Stimulated activated CD8-positive, alpha-beta memory T cell treated with anti-CD3 and anti-CD28 coated beads, Interleukin-7, amount 100 ng/mL, for 4 hours (primary cell): Measurements from ENCODE around the gene DMC1.

Experiments used
- DNase-seq, 2 donors: peaks; one replicate each; pipeline ENCODE4 v3.0.0-alpha.2; 2020; ENCODE audit warnings: low read depth in 2 of 2

Gene DMC1

DNA sequence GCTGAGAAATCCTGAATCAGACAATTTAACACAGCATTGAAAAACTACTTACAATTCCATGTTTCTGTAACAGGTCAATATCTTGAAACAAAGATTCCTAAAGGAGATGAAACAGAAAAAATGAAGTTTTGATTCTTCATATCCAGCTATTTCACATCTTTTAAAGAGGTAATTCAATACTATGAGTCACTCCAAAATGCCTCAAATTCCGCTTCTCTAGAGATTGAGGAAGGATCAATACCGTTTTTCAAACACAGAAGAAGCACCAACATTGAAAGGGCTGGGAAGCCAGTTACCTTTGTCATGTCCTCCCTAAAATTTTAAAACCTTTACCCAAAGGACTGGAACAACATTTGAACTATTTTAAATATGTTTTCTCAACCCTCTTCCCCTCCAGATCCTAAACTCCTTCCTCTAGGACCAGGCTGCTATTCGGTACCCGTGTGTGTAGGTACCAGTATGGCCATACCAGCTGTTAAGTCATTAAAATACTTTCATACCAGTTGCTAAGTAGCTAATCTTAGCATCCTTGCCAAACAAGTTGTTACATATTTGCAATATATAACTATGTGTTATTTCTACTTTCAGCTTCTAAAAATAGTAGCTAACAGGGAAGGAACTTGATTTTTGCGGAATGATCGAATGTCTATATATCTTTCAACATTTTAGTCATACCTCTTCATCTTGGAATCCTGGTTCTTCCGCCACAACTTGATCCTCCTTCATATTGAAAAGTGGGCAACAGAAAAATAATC lies 2.3 kb downstream of the DMC1 start:
- no peak for DNase-seq

DNA sequence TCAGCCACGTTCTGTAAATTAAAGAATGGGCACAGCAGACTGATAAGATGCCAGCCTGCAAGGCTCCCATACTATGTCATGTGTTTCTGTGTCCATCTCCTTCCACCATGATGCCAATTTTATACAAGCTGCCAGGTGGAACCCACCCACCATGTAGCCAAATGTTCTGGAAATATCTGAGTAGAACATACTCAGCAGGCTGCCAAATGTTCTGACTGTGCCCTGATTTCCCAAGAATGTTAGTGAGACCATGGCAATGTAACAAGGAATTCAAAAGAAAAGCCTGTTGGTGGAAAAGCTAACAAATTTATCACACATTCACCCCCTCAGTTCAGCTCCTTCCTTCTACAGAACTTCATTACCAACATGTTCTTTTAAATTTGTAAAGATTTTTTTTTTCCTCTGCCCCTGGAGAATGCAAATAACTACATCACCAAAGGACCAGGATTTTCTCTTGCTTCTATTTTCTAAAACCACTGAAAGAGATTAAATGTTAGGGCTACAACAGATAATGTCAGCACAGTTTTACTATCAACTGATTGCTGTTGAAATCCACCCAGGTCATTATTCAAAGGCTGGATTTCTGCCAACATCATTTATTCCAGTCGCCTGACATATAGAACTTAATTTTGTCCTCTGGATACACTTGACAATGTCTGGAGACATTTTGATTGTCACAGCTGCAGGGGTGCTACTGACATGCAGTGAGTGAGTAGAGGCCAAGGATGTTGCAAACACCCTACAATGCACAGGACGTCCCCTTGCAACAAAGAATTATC lies 3.1 kb downstream of the DMC1 start:
- DNase-seq: no peak

- no peak for DNase-seq
These were observed 4.5 kb downstream of the DMC1 start for GRCh38 chr22:38565441-38565840.

DNA sequence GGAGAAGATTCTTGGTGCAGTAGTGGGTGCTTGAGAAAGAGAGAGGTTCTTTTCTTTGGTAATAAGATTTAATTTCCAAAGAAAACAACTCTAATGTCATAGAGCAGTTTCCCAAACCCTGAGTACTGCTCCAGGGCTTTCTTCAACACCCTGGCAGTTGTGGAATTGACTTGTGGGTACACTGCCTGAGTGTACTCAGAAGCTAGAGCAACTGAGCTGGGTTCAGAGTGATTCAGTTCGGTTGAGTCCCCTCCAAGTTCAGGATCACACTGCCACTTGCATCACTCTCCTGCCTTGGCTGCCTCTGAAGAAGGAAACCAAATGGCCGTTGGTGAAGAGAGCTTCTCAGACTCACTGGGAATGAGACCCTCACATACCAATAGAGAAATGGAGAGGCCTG lies 5.3 kb downstream of the DMC1 start:
- no peak for DNase-seq

- no peak for DNase-seq
These were observed 15.7 kb downstream of the DMC1 start for GRCh38 chr22:38554281-38554680.

DNA sequence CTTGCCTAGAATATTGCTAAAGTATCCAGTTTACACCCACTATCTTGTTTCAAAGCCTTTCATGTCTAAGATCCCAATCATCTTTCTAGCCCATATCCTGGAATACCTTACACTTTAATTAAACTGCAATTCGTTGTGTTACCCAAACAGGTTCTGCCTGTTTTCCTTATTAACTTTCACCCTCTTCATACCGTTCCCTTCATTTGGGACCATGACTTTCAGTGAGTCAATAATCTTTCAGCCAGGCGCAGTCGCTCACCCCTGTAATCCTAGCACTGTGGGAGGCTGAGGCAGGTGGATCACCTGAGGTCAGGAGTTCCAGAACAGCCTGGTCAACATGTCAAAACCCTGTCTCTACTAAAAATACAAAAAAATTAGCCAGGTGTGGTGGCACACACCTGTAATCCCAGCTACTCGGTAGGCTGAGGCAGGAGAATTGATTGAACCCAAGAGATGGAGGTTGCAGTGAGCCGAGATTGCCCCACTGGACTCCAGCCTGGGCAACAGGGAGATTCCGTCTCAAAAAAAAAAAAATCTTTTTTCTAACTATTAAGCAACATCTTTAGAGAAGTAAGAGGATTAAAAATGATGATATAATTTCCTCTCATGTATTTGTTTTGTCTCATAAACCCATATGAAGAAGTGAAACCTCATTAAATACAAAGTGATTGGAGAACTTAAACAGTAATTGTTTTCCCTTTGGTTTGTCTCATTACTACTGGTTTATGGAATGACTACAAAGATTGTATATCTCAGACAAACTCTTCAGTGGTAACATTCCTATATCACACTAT lies 20.7 kb downstream of the DMC1 start:
- no peak for DNase-seq

GRCh38 chr22:38540701-38541100 lies 29.3 kb downstream of the DMC1 start:
- DNase-seq: no peak

DNA sequence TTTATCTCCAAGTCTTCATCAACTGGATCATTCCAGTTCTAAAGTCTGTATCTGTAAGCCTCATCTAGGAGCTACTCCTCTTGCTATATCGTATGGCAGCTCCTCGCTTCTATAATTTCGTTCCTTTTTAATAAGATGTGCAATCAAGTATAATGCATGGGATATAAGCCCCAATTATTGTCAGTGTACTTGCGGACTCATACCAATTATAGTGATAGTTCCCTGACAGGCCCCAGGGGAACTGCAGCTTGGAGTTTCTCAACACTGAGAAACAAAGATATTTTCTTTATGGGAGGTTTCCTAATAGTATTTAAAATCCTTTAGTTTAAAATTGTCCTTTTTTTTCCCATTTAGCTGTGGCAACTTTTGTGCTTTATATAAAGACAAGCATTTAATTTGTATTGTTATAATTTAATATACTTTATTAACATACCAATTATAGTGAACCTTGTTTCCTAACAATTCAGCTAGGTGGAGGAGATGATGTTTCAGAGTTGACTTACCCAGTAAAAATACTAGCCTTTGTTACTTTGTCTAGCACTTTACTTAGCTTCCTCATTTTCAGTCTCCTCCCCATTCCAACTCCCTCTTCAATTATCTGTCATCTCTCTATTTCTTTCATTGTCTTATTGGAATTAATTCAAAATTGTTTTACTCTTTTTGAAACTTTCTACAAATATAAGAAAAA lies 38.6 kb downstream of the DMC1 start:
- no peak for DNase-seq

- no peak for DNase-seq
These were observed 45.6 kb downstream of the DMC1 start for GRCh38 chr22:38524429-38524828.

DNA sequence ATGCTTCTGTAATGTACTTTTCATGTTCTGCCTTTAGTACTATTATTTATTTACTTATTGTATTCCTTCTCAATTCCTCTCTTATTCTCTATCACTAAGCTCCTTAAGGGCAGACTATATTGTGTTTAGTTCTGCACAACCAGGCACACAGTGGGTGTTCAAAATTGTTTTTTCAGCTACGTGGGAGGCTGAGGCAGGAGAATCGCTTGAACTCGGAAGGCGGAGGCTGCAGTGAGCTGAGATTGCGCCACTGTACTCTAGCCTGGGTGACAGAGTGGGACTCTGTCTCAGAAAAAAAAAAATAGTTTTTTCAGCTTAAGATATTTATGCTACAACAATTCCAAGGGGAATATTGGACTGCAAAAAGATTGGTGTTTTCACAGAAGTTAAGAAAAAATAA lies 46.5 kb downstream of the DMC1 start:
- DNase-seq: no peak

DNA sequence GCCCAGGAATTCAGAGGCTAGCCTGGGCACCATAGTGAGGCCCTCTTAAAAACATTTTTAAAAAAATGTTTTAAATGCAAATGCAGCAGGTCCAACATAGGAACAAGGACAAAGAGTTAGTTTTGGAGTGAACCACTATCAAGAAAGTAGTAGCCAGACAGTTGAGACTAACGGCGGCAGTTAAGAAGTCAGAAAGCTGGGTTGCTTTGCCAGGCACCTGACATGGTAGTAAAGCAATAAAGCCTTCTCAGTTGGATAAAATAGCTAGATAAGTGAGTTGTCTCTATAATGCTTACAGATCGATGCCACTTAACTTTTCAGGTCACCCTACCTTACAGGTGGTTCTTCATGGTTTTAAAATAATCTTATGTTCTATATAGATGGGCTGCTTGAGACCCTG lies 47.0 kb downstream of the DMC1 start:
- DNase-seq: no peak

DNA sequence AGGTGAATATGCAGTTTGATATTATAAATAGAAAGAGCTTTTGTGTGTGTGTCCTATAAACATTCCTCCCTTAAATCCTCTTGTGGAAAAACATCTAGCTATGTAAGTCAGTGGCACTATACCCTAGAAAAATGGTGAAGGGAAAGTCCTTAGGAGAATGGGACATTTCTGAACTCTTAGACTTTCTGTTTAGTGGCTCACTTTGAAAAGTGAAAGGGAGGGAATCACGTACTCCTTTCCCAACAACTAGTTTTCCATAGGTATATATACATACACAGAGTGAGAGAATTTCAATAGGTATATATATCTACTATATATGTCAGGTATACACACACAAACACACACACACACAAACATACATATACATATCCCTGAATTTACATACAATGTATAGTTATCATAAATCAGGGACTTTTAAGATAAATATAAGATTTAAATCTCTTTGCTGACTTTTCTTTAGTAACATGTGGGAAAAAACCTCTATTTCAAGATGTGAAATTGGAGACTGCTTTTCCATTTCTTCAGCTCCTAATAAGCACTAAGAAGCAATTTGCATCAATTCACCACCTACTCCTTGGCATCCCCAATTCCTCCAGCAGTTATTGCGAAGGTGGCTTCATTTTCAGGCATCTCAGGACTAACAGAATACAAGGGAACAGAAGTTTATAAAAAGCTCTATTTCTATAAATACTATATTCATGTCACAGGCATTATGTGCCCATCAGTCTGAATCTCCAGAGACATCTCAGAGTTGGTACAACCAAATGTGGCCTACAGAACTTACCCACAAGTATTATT lies 50.3 kb downstream of the DMC1 start:
- no peak for DNase-seq

DNA sequence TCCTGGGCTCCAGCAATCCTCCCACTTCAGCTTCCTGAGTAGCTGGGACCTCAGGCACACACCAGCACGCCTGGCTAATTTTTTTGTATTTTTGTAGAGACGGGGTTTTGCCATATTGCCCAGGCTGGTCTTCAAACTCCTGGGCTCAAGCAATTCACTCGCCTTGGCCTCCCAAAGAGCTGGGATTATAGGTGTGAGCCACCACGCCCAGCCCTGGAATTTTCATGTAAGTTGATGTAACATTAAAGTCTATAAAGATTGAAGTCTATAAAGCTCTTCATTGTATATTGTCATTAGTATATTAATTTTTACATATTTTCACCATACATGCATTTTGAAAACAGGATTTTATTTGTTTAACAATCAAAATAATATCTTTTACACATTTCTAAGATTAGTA lies 51.4 kb downstream of the DMC1 start:
- DNase-seq: no peak

GRCh38 chr22:38513063-38513462 lies 56.9 kb downstream of the DMC1 start:
- DNase-seq: peak in 1 of 2 donors; percentile 30

GRCh38 chr22:38510416-38510970 lies 59.5 kb downstream of the DMC1 start:
- no peak for DNase-seq

GRCh38 chr22:38506118-38506962 lies 63.6 kb downstream of the DMC1 start, which contains the start of gene DDX17:
Gene DDX17, minus strand, starts transcription at chr22:38506311.
- peak; percentile 87 to 94 for DNase-seq

DNA sequence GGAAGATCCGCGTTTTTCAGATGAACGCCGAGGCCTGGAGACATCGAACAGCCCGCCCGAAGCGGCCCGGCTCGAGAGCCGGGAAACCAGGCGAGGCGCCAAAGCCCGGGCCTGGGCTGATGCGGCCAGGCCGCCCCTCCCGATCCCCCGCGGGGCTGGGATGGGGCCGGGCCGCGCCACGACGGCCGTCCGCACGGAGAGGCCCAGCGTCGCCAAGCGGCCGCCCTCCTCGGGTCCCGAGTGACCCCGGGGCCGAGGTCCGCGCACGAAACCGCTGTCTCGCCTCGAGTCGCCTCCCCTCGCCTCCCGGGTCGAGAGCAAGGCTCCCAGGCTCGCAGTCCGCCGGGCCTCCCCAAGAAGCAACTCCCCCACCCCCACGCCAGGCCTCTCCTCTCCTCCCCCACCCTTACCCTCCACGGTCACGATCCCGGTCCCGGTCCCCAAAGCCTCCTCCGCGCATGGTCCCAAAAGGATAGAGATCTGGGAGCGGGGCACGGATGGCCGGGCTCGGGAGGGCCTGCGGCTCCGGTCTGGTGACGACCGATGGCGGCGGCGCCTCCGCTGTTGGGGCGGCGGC lies 64.4 kb downstream of the DMC1 start:
- DNase-seq: peak in 1 of 2 donors; percentile 45

GRCh38 chr22:38504731-38505540 lies 65.0 kb downstream of the DMC1 start:
- DNase-seq: peak; percentile 24 to 34
